K562 (cell line): ENCODE results near the gene RERE. TPM values are rescaled to one million over a fixed set of nuclear protein-coding genes. Genes with fewer than 3 reads are reported as not detected.
A peak's percentile ranks its signal among the peaks of the same experiment; 100 is the strongest.

ENCODE experiments used
- ATF1 ChIP-seq, 2 experiments: fragments of 450-650 bp in 1 of 2; IDR thresholded peaks; 2 replicates each; pipeline ENCODE4 v1.6.1; 2016; ENCODE audit warnings: missing compliant biosample characterization in 1 of 2, missing genetic modification characterization in 1 of 2
- CREB1 ChIP-seq, 2 experiments: sonication (generic) in 1 of 2; formaldehyde crosslinking in 1 of 2; IDR thresholded peaks; 2 replicates each; pipeline versions ENCODE4 v1.6.1 to v1.8.0; 2012 to 2022; ENCODE audit warnings: inconsistent platforms in 1 of 2, mild to moderate bottlenecking in 1 of 2, missing genetic modification reagents in 1 of 2, moderate library complexity in 1 of 2
- DPF2 ChIP-seq: fragments of 450-650 bp; IDR thresholded peaks from 2 replicates; pipeline ENCODE4 v1.6.1; 2016
- ESRRA ChIP-seq: fragments of 450-650 bp; IDR thresholded peaks from 2 replicates; pipeline ENCODE4 v1.6.1; 2014; ENCODE audit warnings: low read depth, mild to moderate bottlenecking, moderate library complexity, borderline replicate concordance
- FOXK2 ChIP-seq, 2 experiments: fragments of 450-650 bp; IDR thresholded peaks in 1 of 2; conservative IDR thresholded peaks in 1 of 2; 2 replicates each; pipeline ENCODE4 v1.6.1; 2016; ENCODE audit warnings: low read depth in 2 of 2, mild to moderate bottlenecking in 1 of 2
- HMGN3 ChIP-seq: IDR thresholded peaks from 2 replicates; pipeline ENCODE4 v1.6.1; 2011; ENCODE audit warnings: borderline replicate concordance, low read depth, mild to moderate bottlenecking, mixed read lengths, low read length; ENCODE audit not compliant: insufficient read length; ENCODE audit errors: extremely low read depth
- ILF3 ChIP-seq: fragments of 450-650 bp; IDR thresholded peaks from 2 replicates; pipeline ENCODE4 v1.6.1; 2018; ENCODE audit warnings: antibody characterized with exemption, mild to moderate bottlenecking, moderate library complexity, borderline replicate concordance
- KLF13 ChIP-seq: fragments of 450-650 bp; IDR thresholded peaks from 2 replicates; pipeline ENCODE4 v1.6.1; 2016; ENCODE audit warnings: missing genetic modification characterization, low read depth, mild to moderate bottlenecking, missing compliant biosample characterization, moderate library complexity, borderline replicate concordance
- NFE2 ChIP-seq: IDR thresholded peaks from 2 replicates; pipeline ENCODE4 v1.6.1; 2014; ENCODE audit warnings: antibody characterized with exemption, low read depth
- NR2C1 ChIP-seq, 2 experiments: fragments of 450-650 bp; IDR thresholded peaks; 2 replicates each; pipeline ENCODE4 v1.6.1; 2017; ENCODE audit warnings: mild to moderate bottlenecking in 2 of 2, antibody characterized with exemption in 1 of 2, inconsistent platforms in 1 of 2, missing compliant biosample characterization in 1 of 2, missing genetic modification characterization in 1 of 2
- PCBP2 ChIP-seq: fragments of 200-400 bp; formaldehyde crosslinking; IDR thresholded peaks from 2 replicates; pipeline ENCODE4 v1.6.1; 2018; ENCODE audit warnings: low read length, low read depth, mild to moderate bottlenecking, moderate library complexity; ENCODE audit not compliant: poor library complexity, severe bottlenecking
- SETDB1 ChIP-seq: IDR thresholded peaks from one replicate; pipeline ENCODE4 v1.6.1; 2012; ENCODE audit warnings: low read length, control low read depth, inconsistent platforms
- SIRT6 ChIP-seq: IDR thresholded peaks from one replicate; pipeline ENCODE4 v1.6.1; 2012; ENCODE audit warnings: low read depth, mild to moderate bottlenecking, control low read depth, inconsistent platforms, low read length, moderate library complexity
- SLC30A9 ChIP-seq: fragments of 250-450 bp; sonication (Bioruptor Pico); IDR thresholded peaks from 2 replicates; pipeline ENCODE4 v1.8.0; 2022; ENCODE audit warnings: mild to moderate bottlenecking, moderate library complexity
- SMARCA4 ChIP-seq: fragments of 450-650 bp; IDR thresholded peaks from 2 replicates; pipeline ENCODE4 v1.6.1; 2016
- STAG1 ChIP-seq: sonication (generic); formaldehyde crosslinking; IDR thresholded peaks from 2 replicates; pipeline ENCODE4 v1.5.0; 2020; ENCODE audit warnings: missing genetic modification reagents, borderline replicate concordance
- TEAD1 ChIP-seq, 2 experiments: fragments of 450-650 bp in 1 of 2; sonication (generic) in 1 of 2; formaldehyde crosslinking; IDR thresholded peaks; 2 replicates each; pipeline versions ENCODE4 v1.4.0 to v1.8.0; 2020 to 2022; ENCODE audit warnings: mild to moderate bottlenecking in 2 of 2, missing genetic modification reagents in 1 of 2
- TEAD4 ChIP-seq, 2 experiments: sonication (generic) in 1 of 2; formaldehyde crosslinking in 1 of 2; IDR thresholded peaks; 2 replicates each; pipeline versions ENCODE4 v1.6.1 to v1.8.0; 2012 to 2022; ENCODE audit warnings: borderline replicate concordance in 1 of 2, inconsistent platforms in 1 of 2, low read length in 1 of 2, mild to moderate bottlenecking in 1 of 2, missing genetic modification reagents in 1 of 2
- TRIM28 ChIP-seq: fragments of 450-650 bp; IDR thresholded peaks from 2 replicates; pipeline ENCODE4 v1.6.1; 2017
- YY1 ChIP-seq, 3 experiments: IDR thresholded peaks; 2 replicates each; pipeline ENCODE4 v1.6.1; 2011; ENCODE audit warnings: low read length in 2 of 3, mild to moderate bottlenecking in 2 of 3, moderate library complexity in 2 of 3, borderline replicate concordance in 1 of 3, control low read depth in 1 of 3, low read depth in 1 of 3; ENCODE audit not compliant: insufficient read depth in 3 of 3, insufficient replicate concordance in 2 of 3, control insufficient read depth in 1 of 3, insufficient read length in 1 of 3; ENCODE audit errors: extremely low read depth in 1 of 3
- ZFP36 ChIP-seq: fragments of 150-350 bp; IDR thresholded peaks from 2 replicates; pipeline ENCODE4 v1.6.1; 2018; ENCODE audit warnings: low read length, low read depth; ENCODE audit not compliant: partially characterized antibody
- ZNF121 ChIP-seq: sonication (generic); formaldehyde crosslinking; conservative IDR thresholded peaks from 2 replicates; pipeline ENCODE4 v1.8.0; 2022; ENCODE audit warnings: missing genetic modification reagents
- ZNF41 ChIP-seq: fragments of 250-450 bp; sonication (Bioruptor Pico); conservative IDR thresholded peaks from 2 replicates; pipeline ENCODE4 v1.4.0; 2020; ENCODE audit warnings: mild to moderate bottlenecking
- ZNF764 ChIP-seq: fragments of 250-450 bp; sonication (Bioruptor Pico); IDR thresholded peaks from 2 replicates; pipeline ENCODE4 v1.4.0; 2020; ENCODE audit warnings: low read depth, mild to moderate bottlenecking, moderate library complexity
- polyA plus RNA-seq, 8 experiments: library from polyadenylated mRNA; depleted of rRNA in 4 of 8; stranded (reverse) in 5 of 8; unstranded in 3 of 8; fragments of >200 nt; fragmentation: Nextera tagmentation in 2 of 8; fragmentation: Illumina TruSeq in 1 of 8; extraction: Ambion mirVana in 2 of 8; extraction: Trizol in 1 of 8; gene quantifications; 2 replicates each; pipeline versions ENCODE4 v1.2.1 to v1.2.3, GENCODE V29; 2011 to 2014; ENCODE audit warnings: inconsistent platforms in 1 of 8, missing spikeins in 1 of 8
- total RNA-seq, 7 experiments: library from RNA; depleted of rRNA in 6 of 7; stranded (reverse); fragments of >200 nt in 6 of 7; fragmentation: Illumina TruSeq in 2 of 7; extraction: Trizol in 2 of 7; gene quantifications; 2 replicates each; pipeline versions ENCODE4 v1.2.1 to v1.2.3, GENCODE V29; 2011 to 2021; ENCODE audit warnings: low replicate concordance in 1 of 7
- TF ChIP-seq, protein P1 (sequence below): sonication (generic); formaldehyde crosslinking; IDR thresholded peaks from 2 replicates; pipeline ENCODE4 v1.8.0; 2022; ENCODE audit warnings: missing genetic modification reagents, mild to moderate bottlenecking, moderate library complexity, borderline replicate concordance
- TF ChIP-seq, protein P2 (sequence below): sonication (generic); formaldehyde crosslinking; IDR thresholded peaks from 2 replicates; pipeline ENCODE4 v1.8.1; 2023; ENCODE audit warnings: mild to moderate bottlenecking, missing genetic modification reagents

The RERE gene
- total and polyA plus RNA-seq, 9 of the 15 experiments (the other 6 are each of a cell fraction or from before 2014, with no cell fraction given), result 3.0 to 51.5 (median 13.4) TPM

DNA sequence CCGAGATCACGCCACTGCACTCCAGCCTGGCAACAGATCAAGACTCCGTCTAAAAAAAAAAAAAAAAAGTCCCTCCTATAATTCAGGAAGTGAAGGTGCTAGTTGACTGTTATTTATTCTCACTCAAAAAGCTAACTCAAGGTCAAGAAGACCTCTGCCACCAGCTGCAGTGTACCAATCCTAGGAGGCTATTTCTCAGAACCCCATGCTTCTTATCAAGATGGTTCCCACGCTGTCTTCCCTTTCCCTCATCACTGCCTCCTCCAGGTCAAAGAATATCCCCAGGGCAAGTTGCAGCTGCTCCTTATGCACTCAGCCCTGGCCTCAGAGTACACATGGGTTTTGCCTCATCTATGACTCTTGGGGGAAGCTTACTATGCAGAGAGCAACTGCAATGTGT is 53.6 kb downstream of the RERE start (continued):
- peak in 2 of 3 experiments; percentile 11 to 59 for TF ChIP-seq YY1 (IDR thresholded peaks at IDR 0.05; ENCODE audit: borderline replicate concordance in 1 of 3, control insufficient read depth in 1 of 3, extremely low read depth in 1 of 3, insufficient read depth in 3 of 3, insufficient read length in 1 of 3, insufficient replicate concordance in 2 of 3, low read depth in 1 of 3, low read length in 2 of 3)
- no peak for TF ChIP-seq ZFP36
- TF ChIP-seq CREB1 (IDR thresholded peaks at IDR 0.05), result no peak
- peak; percentile 23; the same call in 1 of the 2 replicates for TF ChIP-seq CREB1 (CRISPR knock-in tag; IDR thresholded peaks at IDR 0.05)
- TF ChIP-seq SMARCA4, result 0 out of 2 replicates have a peak, but pooled peaks have one; percentile 33
- TF ChIP-seq ESRRA, result peak; percentile 96
- TF ChIP-seq ATF1 (CRISPR knock-in tag; IDR thresholded peaks at IDR 0.05), result no peak
- no peak for TF ChIP-seq ATF1 (tag; IDR thresholded peaks at IDR 0.05)
- no peak for TF ChIP-seq ILF3
- TF ChIP-seq ZNF41 (CRISPR knock-in tag), result 0 out of 2 replicates have a peak, but pooled peaks have one; percentile 30
- peak in 1 of 2 experiments; percentile 60; a peak in 1 of 4 replicates for TF ChIP-seq FOXK2 (conservative IDR thresholded peaks at IDR 0.05 in 1 of 2, IDR thresholded peaks at IDR 0.05 in 1 of 2; ENCODE audit: low read depth in 2 of 2)
- no peak for TF ChIP-seq SETDB1
- TF ChIP-seq PCBP2, result no peak
- TF ChIP-seq, protein P1, sequence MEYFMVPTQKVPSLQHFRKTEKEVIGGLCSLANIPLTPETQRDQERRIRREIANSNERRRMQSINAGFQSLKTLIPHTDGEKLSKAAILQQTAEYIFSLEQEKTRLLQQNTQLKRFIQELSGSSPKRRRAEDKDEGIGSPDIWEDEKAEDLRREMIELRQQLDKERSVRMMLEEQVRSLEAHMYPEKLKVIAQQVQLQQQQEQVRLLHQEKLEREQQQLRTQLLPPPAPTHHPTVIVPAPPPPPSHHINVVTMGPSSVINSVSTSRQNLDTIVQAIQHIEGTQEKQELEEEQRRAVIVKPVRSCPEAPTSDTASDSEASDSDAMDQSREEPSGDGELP (CRISPR knock-in tag), result peak; percentile 44; the same call in 1 of the 2 replicates
- TF ChIP-seq HMGN3, result no peak
- no peak for TF ChIP-seq STAG1
- no peak; a peak in 1 of 4 replicates for TF ChIP-seq TEAD1 (CRISPR knock-in tag; IDR thresholded peaks at IDR 0.05)
- peak; percentile 84 for TF ChIP-seq ZNF764
- no peak for TF ChIP-seq KLF13
- TF ChIP-seq, protein P2, sequence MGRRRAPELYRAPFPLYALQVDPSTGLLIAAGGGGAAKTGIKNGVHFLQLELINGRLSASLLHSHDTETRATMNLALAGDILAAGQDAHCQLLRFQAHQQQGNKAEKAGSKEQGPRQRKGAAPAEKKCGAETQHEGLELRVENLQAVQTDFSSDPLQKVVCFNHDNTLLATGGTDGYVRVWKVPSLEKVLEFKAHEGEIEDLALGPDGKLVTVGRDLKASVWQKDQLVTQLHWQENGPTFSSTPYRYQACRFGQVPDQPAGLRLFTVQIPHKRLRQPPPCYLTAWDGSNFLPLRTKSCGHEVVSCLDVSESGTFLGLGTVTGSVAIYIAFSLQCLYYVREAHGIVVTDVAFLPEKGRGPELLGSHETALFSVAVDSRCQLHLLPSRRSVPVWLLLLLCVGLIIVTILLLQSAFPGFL (CRISPR knock-in tag), result no peak
- TF ChIP-seq NFE2, result no peak
- no peak for TF ChIP-seq TEAD4 (IDR thresholded peaks at IDR 0.05; ENCODE audit: low read length)
- TF ChIP-seq TEAD4 (CRISPR knock-in tag; IDR thresholded peaks at IDR 0.05; ENCODE audit: borderline replicate concordance), result no peak
- no peak for TF ChIP-seq SLC30A9 (CRISPR knock-in tag)
- peak; percentile 49; the same call in 1 of the 2 replicates for TF ChIP-seq DPF2
- TF ChIP-seq TRIM28, result no peak
- TF ChIP-seq NR2C1 (IDR thresholded peaks at IDR 0.05), result no peak
- peak; percentile 12; the same call in 1 of the 2 replicates for TF ChIP-seq NR2C1 (tag; IDR thresholded peaks at IDR 0.05)
- no peak for TF ChIP-seq SIRT6
- no peak for TF ChIP-seq ZNF121
